Common myeloid progenitor, CD34-positive (primary cell): ENCODE data around the gene PRDM16.

Experiments
- CTCF ChIA-PET: fragments of 350-600 bp; sonication (Branson Sonifier 250); formaldehyde crosslinking; loops from one replicate; lab custom pipeline; 2021; ENCODE audit warnings: antibody characterized with exemption; lab: Charles Lee
- POLR2A ChIA-PET: fragments of 350-600 bp; sonication (Branson Sonifier 250); formaldehyde crosslinking; loops from one replicate; lab custom pipeline; 2021; ENCODE audit warnings: antibody characterized with exemption; lab: Charles Lee
- DNase-seq, 3 donors: peaks; one replicate each; pipeline versions ENCODE4 v3.0.0 to v3.0.0-alpha.2; 2013
- H3K27ac ChIP-seq, 2 experiments: 1 replicate in 1 of 2; 2 replicates in 1 of 2; pipeline ENCODE4 v1.7.0; 2013; ENCODE audit warnings: inconsistent platforms in 2 of 2, low read length in 2 of 2, mild to moderate bottlenecking in 2 of 2, low read depth in 1 of 2, moderate library complexity in 1 of 2; ENCODE audit not compliant: severe bottlenecking in 2 of 2, insufficient read depth in 1 of 2, poor library complexity in 1 of 2
- H3K27me3 ChIP-seq, 5 experiments: replicated peaks in 2 of 5; 1 replicate in 3 of 5; 2 replicates in 2 of 5; pipeline versions ENCODE4 v1.6.1 to v1.7.0; 2013; ENCODE audit warnings: low read length in 4 of 5, mild to moderate bottlenecking in 2 of 5, moderate library complexity in 2 of 5, inconsistent platforms in 1 of 5; ENCODE audit not compliant: insufficient read depth in 5 of 5, control insufficient read depth in 4 of 5
- H3K36me3 ChIP-seq, 4 experiments: 1 replicate in 2 of 4; 2 replicates in 2 of 4; pipeline versions ENCODE4 v1.6.1 to v1.7.0; 2013; ENCODE audit warnings: low read length in 3 of 4, control low read depth in 1 of 4, mild to moderate bottlenecking in 1 of 4; ENCODE audit not compliant: control insufficient read depth in 4 of 4, insufficient read depth in 4 of 4
- H3K4me1 ChIP-seq, 4 experiments: 1 replicate in 3 of 4; 2 replicates in 1 of 4; pipeline versions ENCODE4 v1.6.1 to v1.7.1; 2013; ENCODE audit warnings: low read length in 3 of 4, mild to moderate bottlenecking in 3 of 4, control low read depth in 1 of 4, inconsistent platforms in 1 of 4, moderate library complexity in 1 of 4; ENCODE audit not compliant: control insufficient read depth in 4 of 4, insufficient read depth in 4 of 4; ENCODE audit errors: control extremely low read depth in 1 of 4
- H3K4me3 ChIP-seq, 7 experiments: 1 replicate in 4 of 7; 2 replicates in 3 of 7; pipeline versions ENCODE4 v1.5.1 to v1.7.0; 2013; ENCODE audit warnings: mild to moderate bottlenecking in 7 of 7, low read length in 6 of 7, moderate library complexity in 6 of 7, inconsistent platforms in 2 of 7, low read depth in 2 of 7, control low read depth in 1 of 7; ENCODE audit not compliant: insufficient read depth in 4 of 7, control insufficient read depth in 1 of 7; ENCODE audit errors: extremely low read depth in 1 of 7
- H3K9me3 ChIP-seq, 5 experiments: 1 replicate in 4 of 5; 2 replicates in 1 of 5; pipeline versions ENCODE4 v1.6.1 to v1.7.1; 2013; ENCODE audit warnings: low read length in 4 of 5, mild to moderate bottlenecking in 2 of 5, inconsistent platforms in 1 of 5, low read depth in 1 of 5, moderate library complexity in 1 of 5; ENCODE audit not compliant: control insufficient read depth in 4 of 5, insufficient read depth in 2 of 5; ENCODE audit errors: control extremely low read depth in 1 of 5
- WGBS: methylation state at CpG from one replicate; pipeline ENCODE4 v1.1.5; 2013; ENCODE audit not compliant: insufficient coverage; 5-methylcytosine and 5-hydroxymethylcytosine counted together

The PRDM16 gene

GRCh38 chr1:3070644-3071564 lies 1.9 kb downstream of the PRDM16 start:
- peaks cover 0 to 74% (median 52%) of the 10 kb centered on the region in 4 experiments for H3K4me1 ChIP-seq
- 3% methylated on average over 95 of the region's 97 CpGs for WGBS
- peak overlapping the region in 1 of 2 experiments; percentile 64 for H3K27ac ChIP-seq
- no peaks in the 10 kb centered on the region for H3K9me3 ChIP-seq
- ChIA-PET CTCF (interaction anchor here (1.2 to 2.2 kb wide), 4 partner anchors 10 to 213 kb away, joined by 3 to 6 read pairs (median 3); no protein-coding TSS in a partner anchor), POLR2A (interaction anchor here (1.1 kb wide), 1 partner anchor 64 kb away, joined by 3 read pairs; no protein-coding TSS in a partner anchor)
- no peaks in the 10 kb centered on the region for H3K36me3 ChIP-seq
- H3K27me3 ChIP-seq: peaks cover 0 to 66% (median 7%) of the 10 kb centered on the region in 5 experiments
- DNase-seq: peak in 2 of 3 donors; percentile 51 to 60
- peak overlapping the region; percentile 36 to 84 (median 70) for H3K4me3 ChIP-seq

GRCh38 chr1:3071565-3072390 lies 2.8 kb downstream of the PRDM16 start:
- WGBS: 48% methylated on average over 6 of the region's 17 CpGs
- Histone ChIP-seq H3K36me3 (no peaks in the 10 kb centered on the region), H3K4me3 (peak overlapping the region in 6 of 7 experiments; percentile 36 to 84 (median 72)), H3K9me3 (no peaks in the 10 kb centered on the region), H3K4me1 (peaks cover 0 to 78% (median 53%) of the 10 kb centered on the region in 4 experiments), H3K27me3 (peaks cover 0 to 58% (median 4%) of the 10 kb centered on the region in 5 experiments), H3K27ac (peak overlapping the region in 1 of 2 experiments; percentile 64)
- CTCF ChIA-PET: interaction anchor here (1.2 to 2.2 kb wide), 4 partner anchors 9 to 212 kb away, joined by 3 to 6 read pairs (median 3); no protein-coding TSS in a partner anchor
- DNase-seq: no peak
- POLR2A ChIA-PET: interaction anchor here (1.1 kb wide), 1 partner anchor 63 kb away, joined by 3 read pairs; no protein-coding TSS in a partner anchor

GRCh38 chr1:3072391-3073185 lies 3.6 kb downstream of the PRDM16 start:
- ChIA-PET CTCF (no interaction called here), POLR2A (no interaction called here)
- Histone ChIP-seq H3K27ac (no peak overlapping the region), H3K9me3 (no peaks in the 10 kb centered on the region), H3K4me3 (peak overlapping the region in 5 of 7 experiments; percentile 1 to 84 (median 68)), H3K4me1 (peaks cover 0 to 78% (median 51%) of the 10 kb centered on the region in 4 experiments), H3K27me3 (peaks cover 0 to 50% (median 2%) of the 10 kb centered on the region in 5 experiments), H3K36me3 (no peaks in the 10 kb centered on the region)
- peak in 2 of 3 donors; percentile 34 to 45 for DNase-seq
- WGBS: 48% methylated on average over 18 of the region's 32 CpGs

- ChIA-PET CTCF (no interaction called here), POLR2A (interaction anchor here (0.8 kb wide), 1 partner anchor 29 kb away, joined by 3 read pairs; no protein-coding TSS in a partner anchor)
- no peak for DNase-seq
- Histone ChIP-seq H3K27ac (no peak overlapping the region), H3K4me3 (peak overlapping the region in 5 of 7 experiments; percentile 1 to 84 (median 68)), H3K4me1 (peaks cover 0 to 78% (median 51%) of the 10 kb centered on the region in 4 experiments), H3K36me3 (no peaks in the 10 kb centered on the region), H3K27me3 (peaks cover 0 to 44% (median 0%) of the 10 kb centered on the region in 5 experiments), H3K9me3 (no peaks in the 10 kb centered on the region)
- WGBS: no CpG with 5 or more reads among the region's 9 CpGs
Measured at GRCh38 chr1:3073186-3073488, 4.1 kb downstream of the PRDM16 start.

- peak overlapping the region; percentile 1 to 84 (median 30) for H3K4me3 ChIP-seq
- peaks cover 0 to 80% (median 53%) of the 10 kb centered on the region in 4 experiments for H3K4me1 ChIP-seq
- ChIA-PET POLR2A (interaction anchor here (0.8 kb wide), 1 partner anchor 29 kb away, joined by 3 read pairs; no protein-coding TSS in a partner anchor), CTCF (no interaction called here)
- H3K27ac ChIP-seq: no peak overlapping the region
- H3K36me3 ChIP-seq: no peaks in the 10 kb centered on the region
- WGBS: 5% methylated on average over 52 of the region's 82 CpGs
- H3K9me3 ChIP-seq: no peaks in the 10 kb centered on the region
- DNase-seq: peak in 1 of 3 donors; percentile 37
- peaks cover 0 to 40% (median 0%) of the 10 kb centered on the region in 5 experiments for H3K27me3 ChIP-seq
Measured at GRCh38 chr1:3073489-3074296, 4.7 kb downstream of the PRDM16 start.
